ENCODE data around the gene RPP40. TPM values are rescaled to one million over a fixed set of nuclear protein-coding genes. Genes with fewer than 3 reads are reported as not detected.

RPP40 gene
- total and polyA plus RNA-seq, 2 of the 8 experiments (the other 6 are each of a cell fraction or from before 2014, with no cell fraction given) = 7.0 to 15.7 TPM

- TF ChIP-seq BACH1 (IDR thresholded peaks at IDR 0.05; ENCODE audit: low read length) = peak; percentile 64
- TF ChIP-seq TBP (IDR thresholded peaks at IDR 0.05; ENCODE audit: low read depth, low read length) = no peak
- no peak for TF ChIP-seq EZH2 (IDR thresholded peaks at IDR 0.05; ENCODE audit: low read depth, low read length, severe bottlenecking)
- 0 out of 2 replicates have a peak, but pooled peaks have one; percentile 44 for TF ChIP-seq MAX (IDR thresholded peaks at IDR 0.05)
- TF ChIP-seq CEBPB (IDR thresholded peaks at IDR 0.05; ENCODE audit: low read depth, low read length) = no peak
- TF ChIP-seq CHD1 (IDR thresholded peaks at IDR 0.05; ENCODE audit: low read depth, low read length) = no peak
- no peak for TF ChIP-seq CREB1 (IDR thresholded peaks at IDR 0.05)
- no peak for TF ChIP-seq SP2 (IDR thresholded peaks at IDR 0.05; ENCODE audit: low read length)
- TF ChIP-seq USF2 (IDR thresholded peaks at IDR 0.05; ENCODE audit: low read length) = peak; percentile 37; the same call in 1 of the 2 replicates
- peak; percentile 67; the same call in 1 of the 2 replicates for TF ChIP-seq RBBP5 (IDR thresholded peaks at IDR 0.05; ENCODE audit: borderline replicate concordance, low read depth, low read length)
- TF ChIP-seq E2F6 (IDR thresholded peaks at IDR 0.05) = 0 out of 2 replicates have a peak, but pooled peaks have one; percentile 9
- no peak for TF ChIP-seq SRF (IDR thresholded peaks at IDR 0.05; ENCODE audit: low read depth, low read length)
- TF ChIP-seq NANOG (IDR thresholded peaks at IDR 0.05; ENCODE audit: insufficient read depth, low read depth, low read length, poor library complexity, severe bottlenecking) = peak; percentile 6
- TF ChIP-seq POLR2A (IDR thresholded peaks at IDR 0.05; ENCODE audit: control extremely low read depth in 1 of 2, low read depth in 2 of 2, low read length in 2 of 2) = peak in 1 of 2 experiments; percentile 79; a peak in 2 of 3 replicates
- no peak for TF ChIP-seq RFX5 (IDR thresholded peaks at IDR 0.05; ENCODE audit: borderline replicate concordance, low read depth, low read length)
Measured at GRCh38 chr6:5025911-5026819, 22.3 kb upstream of the RPP40 start (continued).
